K562 (cell line): Measurements from ENCODE around the gene IL1RL2. TPM values are rescaled to one million over a fixed set of nuclear protein-coding genes. Genes with fewer than 3 reads are reported as not detected.

Experiments used
- ATAC-seq: fragments of 200-7000 bp; cut with Tn5 transposase; 3 replicates; pipeline ENCODE4 v1.9.1; 2020; ENCODE audit warnings: moderate library complexity
- BruUV-seq: library from RNA; stranded (reverse); fragments of 400-500 nt; replicated peaks from 2 replicates; lab custom pipeline; 2021; lab: Mats Ljungman, UMichigan
- CTCF ChIA-PET: fragments of 300-600 bp; formaldehyde crosslinking; extraction: SDS; loops from one replicate; lab custom pipeline; 2021; ENCODE audit warnings: low intra/inter-chr PET ratio; lab: Yijun Ruan, JAX
- POLR2A ChIA-PET: fragments of 300-600, 350-650 bp; sonication (Branson Sonifier 250); formaldehyde crosslinking; extraction: SDS; loops from one replicate; lab custom pipeline; 2021; ENCODE audit warnings: antibody characterized with exemption, inconsistent platforms; lab: Yijun Ruan, JAX
- DNase-seq, 4 experiments: peaks; one replicate each; pipeline versions ENCODE4 v3.0.0 to v3.0.0-alpha.2; 2011 to 2018; ENCODE audit warnings: low spot score in 3 of 4, mixed read lengths in 3 of 4; ENCODE audit errors: extremely low read depth in 1 of 4
- FAIRE-seq: peaks from 2 replicates; lab custom pipeline; 2011; peaks lifted over from hg19 to GRCh38; lab: Jason Lieb, UNC
- H2AFZ ChIP-seq: 2 replicates; pipeline ENCODE4 v1.6.0; 2011; ENCODE audit warnings: low read depth, low read length, control low read depth, inconsistent platforms
- H3K27ac ChIP-seq: fragments of 200-600 bp; 3 replicates; pipeline ENCODE4 v1.8.0; 2011; ENCODE audit warnings: low read depth, mild to moderate bottlenecking, control low read depth, inconsistent platforms, low read length, moderate library complexity, mixed read lengths; ENCODE audit errors: extremely low read depth
- H3K27me3 ChIP-seq, 2 experiments: fragments of 300-600 bp in 1 of 2; 2 replicates in 1 of 2; 3 replicates in 1 of 2; pipeline versions ENCODE4 v1.6.0 to v1.8.0; 2011; ENCODE audit warnings: inconsistent platforms in 2 of 2, low read length in 2 of 2, mild to moderate bottlenecking in 1 of 2, mixed read lengths in 1 of 2, moderate library complexity in 1 of 2; ENCODE audit not compliant: control insufficient read depth in 2 of 2, insufficient read depth in 2 of 2
- H3K36me3 ChIP-seq: fragments of 300-600 bp; 3 replicates; pipeline ENCODE4 v1.8.0; 2011; ENCODE audit warnings: mild to moderate bottlenecking, low read length, inconsistent platforms; ENCODE audit not compliant: control insufficient read depth, insufficient read depth
- H3K4me1 ChIP-seq, 2 experiments: fragments of 200-600 bp in 1 of 2; replicated peaks in 1 of 2; 2 replicates in 1 of 2; 3 replicates in 1 of 2; pipeline versions ENCODE4 v1.5.1 to v1.8.0; 2011; ENCODE audit warnings: inconsistent platforms in 2 of 2, low read length in 2 of 2, mild to moderate bottlenecking in 1 of 2, mixed read lengths in 1 of 2, moderate library complexity in 1 of 2; ENCODE audit not compliant: control insufficient read depth in 2 of 2, insufficient read depth in 2 of 2
- H3K4me2 ChIP-seq: 2 replicates; pipeline ENCODE4 v1.6.1; 2011; ENCODE audit warnings: low read length, control low read depth, inconsistent platforms, mixed read lengths; ENCODE audit not compliant: insufficient read depth
- H3K4me3 ChIP-seq: fragments of 200-600 bp; sonication (generic), shearing (Covaris generic); 2 replicates; pipeline ENCODE4 v1.5.1; 2016; ENCODE audit warnings: control low read depth, inconsistent platforms
- H3K79me2 ChIP-seq: fragments of 200-600 bp; 3 replicates; pipeline ENCODE4 v1.8.0; 2011; ENCODE audit warnings: low read length, inconsistent platforms; ENCODE audit not compliant: control insufficient read depth, insufficient read depth
- H3K9ac ChIP-seq, 2 experiments: 2 replicates each; pipeline versions ENCODE4 v1.6.0 to v1.6.1; 2011; ENCODE audit warnings: low read depth in 2 of 2, low read length in 2 of 2, control low read depth in 1 of 2, inconsistent platforms in 1 of 2, mild to moderate bottlenecking in 1 of 2, mixed read lengths in 1 of 2; ENCODE audit not compliant: insufficient read depth in 1 of 2
- H3K9me1 ChIP-seq: one replicate; pipeline ENCODE4 v1.6.0; 2011; ENCODE audit warnings: inconsistent platforms, mild to moderate bottlenecking, low read length, moderate library complexity; ENCODE audit not compliant: control insufficient read depth, insufficient read depth
- H3K9me3 ChIP-seq: replicated peaks from 2 replicates; pipeline ENCODE4 v1.5.1; 2011; ENCODE audit warnings: low read depth, low read length, inconsistent platforms; ENCODE audit not compliant: control insufficient read depth, insufficient read depth
- H4K20me1 ChIP-seq: replicated peaks from 2 replicates; pipeline ENCODE4 v1.6.1; 2011; ENCODE audit warnings: low read length, inconsistent platforms, mixed read lengths; ENCODE audit not compliant: control insufficient read depth, insufficient read depth
- HDAC3 ChIP-seq: fragments of 450-650 bp; IDR thresholded peaks from 2 replicates; pipeline ENCODE4 v1.6.1; 2018; ENCODE audit warnings: borderline replicate concordance, mild to moderate bottlenecking, moderate library complexity; ENCODE audit not compliant: partially characterized antibody
- MAFK ChIP-seq: IDR thresholded peaks from 2 replicates; pipeline ENCODE4 v1.6.1; 2011; ENCODE audit warnings: low read length, improper control_type of control experiment
- MGA ChIP-seq: fragments of 450-650 bp; IDR thresholded peaks from 2 replicates; pipeline ENCODE4 v1.6.1; 2016; ENCODE audit warnings: mild to moderate bottlenecking, moderate library complexity
- ZBTB33 ChIP-seq: sonication (generic); formaldehyde crosslinking; IDR thresholded peaks from 2 replicates; pipeline ENCODE4 v1.8.1; 2023; ENCODE audit warnings: mild to moderate bottlenecking, missing genetic modification reagents
- ZKSCAN1 ChIP-seq: fragments of 150-350 bp; IDR thresholded peaks from 2 replicates; pipeline ENCODE4 v1.6.1; 2016; ENCODE audit warnings: low read depth, low read length
- ZNF212 ChIP-seq: fragments of 450-650 bp; formaldehyde crosslinking; IDR thresholded peaks from 2 replicates; pipeline ENCODE4 v1.4.0; 2020; ENCODE audit warnings: mild to moderate bottlenecking
- ZNF239 ChIP-seq: fragments of 250-450 bp; sonication (Bioruptor Pico); IDR thresholded peaks from 2 replicates; pipeline ENCODE4 v1.4.0; 2020; ENCODE audit warnings: mild to moderate bottlenecking
- WGBS: fragments of 100-300 bp; shearing (Covaris generic); methylation state at CpG from one replicate; pipeline ENCODE4 v1.1.6; 2016; ENCODE audit warnings: low coverage, mixed read lengths; ENCODE audit not compliant: insufficient coverage; ENCODE audit errors: missing lambda C conversion rate; 5-methylcytosine and 5-hydroxymethylcytosine counted together
- in situ Hi-C: fragments of 300-500 bp; cut with MboI; formaldehyde crosslinking; loops from 4 replicates; pipeline ENCODE4 v1.15.0; 2018; ENCODE audit warnings: inconsistent platforms, mixed read lengths
- intact Hi-C: fragments of 100-400 bp; cut with micrococcal nuclease; formaldehyde crosslinking; loops from 2 replicates; pipeline ENCODE4 v1.14.2; 2022
- polyA plus RNA-seq, 8 experiments: library from polyadenylated mRNA; depleted of rRNA in 4 of 8; stranded (reverse) in 5 of 8; unstranded in 3 of 8; fragments of >200 nt; fragmentation: Nextera tagmentation in 2 of 8; fragmentation: Illumina TruSeq in 1 of 8; extraction: Ambion mirVana in 2 of 8; extraction: Trizol in 1 of 8; gene quantifications; 2 replicates each; pipeline versions ENCODE4 v1.2.1 to v1.2.3, GENCODE V29; 2011 to 2014; ENCODE audit warnings: inconsistent platforms in 1 of 8, missing spikeins in 1 of 8
- total RNA-seq, 7 experiments: library from RNA; depleted of rRNA in 6 of 7; stranded (reverse); fragments of >200 nt in 6 of 7; fragmentation: Illumina TruSeq in 2 of 7; extraction: Trizol in 2 of 7; gene quantifications; 2 replicates each; pipeline versions ENCODE4 v1.2.1 to v1.2.3, GENCODE V29; 2011 to 2021; ENCODE audit warnings: low replicate concordance in 1 of 7
- TF ChIP-seq, protein P1 (sequence below): fragments of 250-450 bp; sonication (Bioruptor Pico); IDR thresholded peaks from 2 replicates; pipeline ENCODE4 v1.8.0; 2021; ENCODE audit warnings: mild to moderate bottlenecking, moderate library complexity

IL1RL2 gene
- total and polyA plus RNA-seq, 9 of the 15 experiments (the other 6 are each of a cell fraction or from before 2014, with no cell fraction given): not detected

DNA sequence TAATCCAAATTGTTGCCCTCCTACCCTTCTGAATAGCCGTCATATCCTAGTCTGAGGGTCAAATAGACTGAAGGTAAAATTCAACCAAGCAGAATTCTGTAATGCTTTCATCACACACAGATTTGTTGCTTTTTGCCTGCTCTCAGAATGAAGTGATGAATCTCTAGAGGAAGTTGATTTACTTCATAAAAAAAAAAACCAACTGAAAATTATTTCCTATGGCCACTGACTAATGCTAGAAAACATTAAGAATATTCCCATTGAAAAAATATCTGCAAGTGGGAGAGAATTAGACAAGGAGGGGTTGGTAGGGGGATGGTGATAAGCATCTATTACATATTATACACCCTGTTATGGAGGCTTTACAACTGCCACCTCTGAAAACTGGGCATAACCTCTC is 2.3 kb upstream of the IL1RL2 start:
- Histone ChIP-seq H3K36me3 (no peaks in the 10 kb centered on the region), H3K4me1 (peaks cover 0 to 3% of the 10 kb centered on the region in 2 experiments; a peak in 1 of 5 replicates), H4K20me1 (no peaks in the 10 kb centered on the region), H3K27me3 (no peaks in the 10 kb centered on the region), H3K9me3 (no peaks in the 10 kb centered on the region), H2AFZ (no peak overlapping the region), H3K79me2 (no peaks in the 10 kb centered on the region), H3K9ac (no peak overlapping the region), H3K27ac (no peak overlapping the region), H3K4me2 (no peak overlapping the region), H3K9me1 (no peaks in the 10 kb centered on the region), H3K4me3 (no peak overlapping the region)
- in situ Hi-C loops: no loop called here
- POLR2A ChIA-PET: no interaction called here
- BruUV-seq: no TSS peak
- intact Hi-C loops: no loop called here
- DNase-seq (no peak), ATAC-seq (no peak), FAIRE-seq (no peak)
- WGBS: 17% methylated on average over 1 of the region's 1 CpG
- CTCF ChIA-PET: interaction anchor here (0.7 to 1.1 kb wide), 2 partner anchors 56 to 85 kb away, joined by 3 read pairs; no protein-coding TSS in a partner anchor
- TF ChIP-seq ZKSCAN1 (no peak), MGA (no peak), ZBTB33 (CRISPR knock-in tag) (no peak), ZNF212 (CRISPR knock-in tag) (no peak), MAFK (no peak), HDAC3 (no peak), ZNF239 (CRISPR knock-in tag) (no peak)
- TF ChIP-seq, protein P1, sequence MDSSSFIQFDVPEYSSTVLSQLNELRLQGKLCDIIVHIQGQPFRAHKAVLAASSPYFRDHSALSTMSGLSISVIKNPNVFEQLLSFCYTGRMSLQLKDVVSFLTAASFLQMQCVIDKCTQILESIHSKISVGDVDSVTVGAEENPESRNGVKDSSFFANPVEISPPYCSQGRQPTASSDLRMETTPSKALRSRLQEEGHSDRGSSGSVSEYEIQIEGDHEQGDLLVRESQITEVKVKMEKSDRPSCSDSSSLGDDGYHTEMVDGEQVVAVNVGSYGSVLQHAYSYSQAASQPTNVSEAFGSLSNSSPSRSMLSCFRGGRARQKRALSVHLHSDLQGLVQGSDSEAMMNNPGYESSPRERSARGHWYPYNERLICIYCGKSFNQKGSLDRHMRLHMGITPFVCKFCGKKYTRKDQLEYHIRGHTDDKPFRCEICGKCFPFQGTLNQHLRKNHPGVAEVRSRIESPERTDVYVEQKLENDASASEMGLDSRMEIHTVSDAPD: no peak
